Smooth muscle cell (in vitro differentiated cells): ENCODE results near the gene ZNF358. TPM values are rescaled to one million over a fixed set of nuclear protein-coding genes. Genes with fewer than 3 reads are reported as not detected.

Source experiments
- DNase-seq: peaks from one replicate; lab custom pipeline; 2025; ENCODE audit not compliant: unreplicated experiment; lab: John Stamatoyannopoulos, UW
- H2AFZ ChIP-seq: fragments of 200-600 bp; sonication (generic); 2 replicates; pipeline ENCODE4 v1.6.0; 2016; ENCODE audit warnings: antibody characterized with exemption, low read depth, mild to moderate bottlenecking
- H3F3A ChIP-seq: fragments of 200-600 bp; sonication (generic); 2 replicates; pipeline ENCODE4 v1.6.0; 2017; ENCODE audit warnings: antibody characterized with exemption, low read depth
- H3K27ac ChIP-seq: fragments of 200-600 bp; sonication (generic); 2 replicates; pipeline ENCODE4 v1.5.1; 2016; ENCODE audit warnings: low read depth, mild to moderate bottlenecking
- H3K27me3 ChIP-seq: fragments of 200-600 bp; sonication (generic); 2 replicates; pipeline ENCODE4 v1.6.1; 2016; ENCODE audit warnings: low read depth, mild to moderate bottlenecking
- H3K36me3 ChIP-seq: fragments of 200-600 bp; sonication (generic); 2 replicates; pipeline ENCODE4 v1.5.1; 2016; ENCODE audit warnings: low read depth
- H3K4me1 ChIP-seq: fragments of 200-600 bp; sonication (generic); 2 replicates; pipeline ENCODE4 v1.5.1; 2016; ENCODE audit warnings: low read depth
- H3K4me2 ChIP-seq: fragments of 200-600 bp; sonication (generic); 2 replicates; pipeline ENCODE4 v1.6.0; 2016; ENCODE audit warnings: mild to moderate bottlenecking
- H3K4me3 ChIP-seq: fragments of 200-600 bp; sonication (generic); 2 replicates; pipeline ENCODE4 v1.5.1; 2016; ENCODE audit warnings: mild to moderate bottlenecking
- H3K79me2 ChIP-seq: fragments of 200-600 bp; sonication (generic); 2 replicates; pipeline ENCODE4 v1.6.0; 2016; ENCODE audit warnings: low read depth, mild to moderate bottlenecking
- H3K9ac ChIP-seq: fragments of 200-600 bp; sonication (generic); 2 replicates; pipeline ENCODE4 v1.6.0; 2016; ENCODE audit warnings: low read depth
- H3K9me3 ChIP-seq: fragments of 200-600 bp; sonication (generic); replicated peaks from 2 replicates; pipeline ENCODE4 v1.5.1; 2016; ENCODE audit warnings: low read depth
- H4K20me1 ChIP-seq: fragments of 200-600 bp; sonication (generic); 2 replicates; pipeline ENCODE4 v1.6.0; 2016; ENCODE audit warnings: low read depth
- CTCF ChIP-seq: fragments of 200-600 bp; sonication (generic); IDR thresholded peaks from 2 replicates; pipeline ENCODE4 v1.5.1; 2017; ENCODE audit warnings: borderline replicate concordance, mild to moderate bottlenecking, antibody characterized with exemption; ENCODE audit not compliant: insufficient read depth, poor library complexity, severe bottlenecking
- WGBS: methylation state at CpG from one replicate; pipeline ENCODE4 v1.1.7; 2016; ENCODE audit warnings: low lambda C conversion rate; 5-methylcytosine and 5-hydroxymethylcytosine counted together
- polyA plus RNA-seq: library from polyadenylated mRNA; unstranded; fragments of >200 nt; fragmentation: Nextera tagmentation; extraction: Ambion mirVana; gene quantifications from 2 replicates; pipeline ENCODE4 v1.2.1, GENCODE V29; 2016
- total RNA-seq: library from RNA; depleted of rRNA; stranded (reverse); fragments of >200 nt; gene quantifications from 2 replicates; pipeline ENCODE4 v1.2.3, GENCODE V29; 2014

Gene ZNF358
- total and polyA plus RNA-seq, 2 experiments from 2014 or later, result 40.8 to 67.2 TPM

GRCh38 chr19:7528522-7529245, 12.8 kb downstream of the ZNF358 start:
- no peak for TF ChIP-seq CTCF
- 95% methylated on average over 32 of the region's 32 CpGs for WGBS
- DNase-seq, result no peak

GRCh38 chr19:7529246-7529600, 13.3 kb downstream of the ZNF358 start:
- no peaks in the 10 kb centered on the region for H3K27me3 ChIP-seq
- H3K27ac ChIP-seq, result no peak overlapping the region
- H3K9me3 ChIP-seq, result no peaks in the 10 kb centered on the region
- H2AFZ ChIP-seq, result no peak overlapping the region
- no peaks in the 10 kb centered on the region for H4K20me1 ChIP-seq
- WGBS, result 86% methylated on average over 12 of the region's 15 CpGs
- H3K4me1 ChIP-seq, result no peaks in the 10 kb centered on the region
- DNase-seq, result no peak
- H3K79me2 ChIP-seq, result no peaks in the 10 kb centered on the region
- no peaks in the 10 kb centered on the region for H3F3A ChIP-seq
- no peaks in the 10 kb centered on the region for H3K36me3 ChIP-seq
- H3K4me2 ChIP-seq, result no peak overlapping the region
- H3K9ac ChIP-seq, result no peak overlapping the region
- H3K4me3 ChIP-seq, result no peak overlapping the region
- no peak for TF ChIP-seq CTCF

More at GRCh38 chr19:7528522-7529245, 12.8 kb downstream of the ZNF358 start:
- no peaks in the 10 kb centered on the region for H3K79me2 ChIP-seq
- H3K4me3 ChIP-seq, result no peak overlapping the region
- no peaks in the 10 kb centered on the region for H3K9me3 ChIP-seq
- H3K36me3 ChIP-seq, result no peaks in the 10 kb centered on the region
- H3F3A ChIP-seq, result no peaks in the 10 kb centered on the region
- H2AFZ ChIP-seq, result no peak overlapping the region
- H3K27me3 ChIP-seq, result no peaks in the 10 kb centered on the region
- H4K20me1 ChIP-seq, result no peaks in the 10 kb centered on the region
- peaks cover under 1% of the 10 kb centered on the region for H3K4me1 ChIP-seq
- no peak overlapping the region for H3K9ac ChIP-seq
- H3K27ac ChIP-seq, result no peak overlapping the region
- H3K4me2 ChIP-seq, result no peak overlapping the region

GRCh38 chr19:7529610-7530490, 13.9 kb downstream of the ZNF358 start:
- WGBS, result 94% methylated on average over 31 of the region's 33 CpGs

More at GRCh38 chr19:7529610-7530490, 13.9 kb downstream of the ZNF358 start:
- Histone ChIP-seq H4K20me1 (no peaks in the 10 kb centered on the region), H3K27ac (no peak overlapping the region), H3K36me3 (no peaks in the 10 kb centered on the region), H3F3A (no peaks in the 10 kb centered on the region), H3K9ac (no peak overlapping the region), H3K27me3 (no peaks in the 10 kb centered on the region), H2AFZ (no peak overlapping the region), H3K79me2 (no peaks in the 10 kb centered on the region), H3K9me3 (no peaks in the 10 kb centered on the region), H3K4me2 (no peak overlapping the region), H3K4me3 (no peak overlapping the region), H3K4me1 (no peaks in the 10 kb centered on the region)
- no peak for DNase-seq
- no peak for TF ChIP-seq CTCF
